NCI-H345 (cell line): ENCODE measurements around the gene KRT77.
"Not testable (repeated sequence)": the region's sequence is repeated elsewhere in the genome, so short reads cannot be mapped to it uniquely, and the experiment has no call there.

Experiments used
- DNase-seq: peaks from one replicate; lab custom pipeline; 2025; lab: John Stamatoyannopoulos, UW

KRT77 gene

GRCh38 chr12:52703424-52703823, at the start of gene KRT77:
TSS of gene KRT77 (minus strand) at chr12:52703524. CDS start at chr12:52703434, 90 bp downstream.
- no peak for DNase-seq

GRCh38 chr12:52752516-52752915, 49.2 kb upstream of the KRT77 start:
- DNase-seq = no peak

GRCh38 chr12:52751795-52752194, 48.5 kb upstream of the KRT77 start:
- DNase-seq = no peak

- DNase-seq = not testable (repeated sequence)
Observed at GRCh38 chr12:52750532-52750931, 47.2 kb upstream of the KRT77 start.

- no peak for DNase-seq
Observed at GRCh38 chr12:52749827-52750226, 46.5 kb upstream of the KRT77 start.

- DNase-seq = no peak
Observed at GRCh38 chr12:52748578-52748977, 45.3 kb upstream of the KRT77 start.

GRCh38 chr12:52745554-52745953, 42.2 kb upstream of the KRT77 start:
- no peak for DNase-seq

GRCh38 chr12:52744493-52745156, 41.3 kb upstream of the KRT77 start:
- DNase-seq = no peak

GRCh38 chr12:52742822-52743457, 39.6 kb upstream of the KRT77 start:
- DNase-seq = no peak

- DNase-seq = no peak
Observed at GRCh38 chr12:52742196-52742580, 38.9 kb upstream of the KRT77 start.

GRCh38 chr12:52741375-52742195, 38.3 kb upstream of the KRT77 start:
- DNase-seq = no peak

GRCh38 chr12:52740584-52740983, 37.3 kb upstream of the KRT77 start:
- peak; percentile 13 for DNase-seq

GRCh38 chr12:52739963-52740362, 36.6 kb upstream of the KRT77 start:
- DNase-seq = no peak

GRCh38 chr12:52735816-52736632, 32.7 kb upstream of the KRT77 start:
- no peak for DNase-seq

- no peak for DNase-seq
Observed at GRCh38 chr12:52735106-52735505, 31.8 kb upstream of the KRT77 start.

- DNase-seq = no peak
Observed at GRCh38 chr12:52730793-52731192, 27.5 kb upstream of the KRT77 start.

- DNase-seq = no peak
Observed at GRCh38 chr12:52730383-52730782, 27.1 kb upstream of the KRT77 start.

- DNase-seq = no peak
Observed at GRCh38 chr12:52729147-52729546, 25.8 kb upstream of the KRT77 start.

- DNase-seq = no peak
Observed at GRCh38 chr12:52728374-52728773, 25.1 kb upstream of the KRT77 start.

- no peak for DNase-seq
Observed at GRCh38 chr12:52727037-52727436, 23.7 kb upstream of the KRT77 start.

GRCh38 chr12:52726451-52726850, 23.1 kb upstream of the KRT77 start:
- no peak for DNase-seq

GRCh38 chr12:52724384-52724783, 21.1 kb upstream of the KRT77 start:
- no peak for DNase-seq
